ENCODE data around the gene CELA2B. TPM values are rescaled to one million over a fixed set of nuclear protein-coding genes. Genes with fewer than 3 reads are reported as not detected.

The CELA2B gene
- total and polyA plus RNA-seq, 9 of the 15 experiments (the other 6 are each of a cell fraction or from before 2014, with no cell fraction given), result 0.25 to 2.1 (median 0.38) TPM; not detected in 5

GRCh38 chr1:15455522-15455921, 20.4 kb upstream of the CELA2B start:
- peaks cover 16 to 17% of the 10 kb centered on the region in 2 experiments for H3K4me1 ChIP-seq (replicated peaks in 1 of 2; ENCODE audit: control insufficient read depth in 2 of 2, insufficient read depth in 2 of 2, low read length in 2 of 2)
- in situ Hi-C loops (cut with MboI), result no loop called here
- H2AFZ ChIP-seq (ENCODE audit: low read depth, low read length), result no peak overlapping the region
- H3K4me3 ChIP-seq, result no peak overlapping the region
- H3K4me2 ChIP-seq (ENCODE audit: insufficient read depth, low read length), result no peak overlapping the region
- H3K27me3 ChIP-seq (ENCODE audit: control insufficient read depth in 2 of 2, insufficient read depth in 2 of 2, low read length in 2 of 2), result no peaks in the 10 kb centered on the region
- H3K9ac ChIP-seq (ENCODE audit: insufficient read depth in 1 of 2, low read depth in 2 of 2, low read length in 2 of 2), result no peak overlapping the region
- ATAC-seq (no peak), DNase-seq (ENCODE audit: extremely low read depth in 1 of 4, low spot score in 3 of 4) (no peak), FAIRE-seq (peak; percentile 59)
- H4K20me1 ChIP-seq (replicated peaks; ENCODE audit: control insufficient read depth, insufficient read depth, low read length), result no peaks in the 10 kb centered on the region
- intact Hi-C loops (cut with micrococcal nuclease), result no loop called here
- POLR2A ChIA-PET, result interaction anchor here (0.6 kb wide), 1 partner anchor 227 kb away, joined by 3 read pairs; no protein-coding TSS in a partner anchor
- no peak for TF ChIP-seq NFRKB (IDR thresholded peaks at IDR 0.05; ENCODE audit: low read depth)
- 0 out of 2 replicates have a peak, but pooled peaks have one; percentile 6 for TF ChIP-seq ZNF584 (CRISPR knock-in tag; IDR thresholded peaks at IDR 0.05; ENCODE audit: low read depth)
- CTCF ChIA-PET (ENCODE audit: low intra/inter-chr PET ratio), result no interaction called here
- WGBS (ENCODE audit: insufficient coverage, low coverage, missing lambda C conversion rate), result 76% methylated on average over 4 of the region's 6 CpGs
- H3K9me1 ChIP-seq (ENCODE audit: control insufficient read depth, insufficient read depth, low read length), result no peaks in the 10 kb centered on the region
- no TSS peak for BruUV-seq (replicated peaks)
- no peaks in the 10 kb centered on the region for H3K79me2 ChIP-seq (ENCODE audit: control insufficient read depth, insufficient read depth, low read length)
- H3K27ac ChIP-seq (ENCODE audit: extremely low read depth, low read depth, low read length), result no peak overlapping the region
- no peaks in the 10 kb centered on the region for H3K9me3 ChIP-seq (replicated peaks; ENCODE audit: control insufficient read depth, insufficient read depth, low read depth, low read length)
- H3K36me3 ChIP-seq (ENCODE audit: control insufficient read depth, insufficient read depth, low read length), result no peaks in the 10 kb centered on the region

- Histone ChIP-seq H3K4me1 (replicated peaks in 1 of 2; ENCODE audit: control insufficient read depth in 2 of 2, insufficient read depth in 2 of 2, low read length in 2 of 2) (peaks cover 16 to 17% of the 10 kb centered on the region in 2 experiments), H3K79me2 (ENCODE audit: control insufficient read depth, insufficient read depth, low read length) (no peaks in the 10 kb centered on the region), H3K4me2 (ENCODE audit: insufficient read depth, low read length) (peak within 1 kb of the TSS; percentile 48), H3K9me1 (ENCODE audit: control insufficient read depth, insufficient read depth, low read length) (no peaks in the 10 kb centered on the region), H3K9me3 (replicated peaks; ENCODE audit: control insufficient read depth, insufficient read depth, low read depth, low read length) (no peaks in the 10 kb centered on the region), H3K27ac (ENCODE audit: extremely low read depth, low read depth, low read length) (no peak within 1 kb of the TSS), H2AFZ (ENCODE audit: low read depth, low read length) (no peak within 1 kb of the TSS), H4K20me1 (replicated peaks; ENCODE audit: control insufficient read depth, insufficient read depth, low read length) (no peaks in the 10 kb centered on the region), H3K27me3 (ENCODE audit: control insufficient read depth in 2 of 2, insufficient read depth in 2 of 2, low read length in 2 of 2) (no peaks in the 10 kb centered on the region), H3K9ac (ENCODE audit: insufficient read depth in 1 of 2, low read depth in 2 of 2, low read length in 2 of 2) (0 out of 4 replicates have a peak within 1 kb of the TSS, but pooled peaks of 1 of the 2 experiments have one; percentile 26), H3K36me3 (ENCODE audit: control insufficient read depth, insufficient read depth, low read length) (no peaks in the 10 kb centered on the region), H3K4me3 (no peak within 1 kb of the TSS)
- DNase-seq (ENCODE audit: extremely low read depth in 1 of 4, low spot score in 3 of 4), result peak in 1 of 4 experiments; percentile 68
- in situ Hi-C loops (cut with MboI), result no loop called here
- 11% methylated on average over 8 of the region's 8 CpGs for WGBS (ENCODE audit: insufficient coverage, low coverage, missing lambda C conversion rate)
- intact Hi-C loops (cut with micrococcal nuclease), result no loop called here
- ChIA-PET POLR2A (interaction anchor here (0.6 to 1.0 kb wide), 4 partner anchors 9 to 226 kb away, joined by 3 to 5 read pairs (median 3); no protein-coding TSS in a partner anchor), CTCF (ENCODE audit: low intra/inter-chr PET ratio) (interaction anchor here (0.7 kb wide), 1 partner anchor 11 kb away, joined by 3 read pairs; no protein-coding TSS in a partner anchor)
- FAIRE-seq, result peak; percentile 89
- BruUV-seq (replicated peaks), result no TSS peak
- ATAC-seq, result peak; percentile 73
- TF ChIP-seq BHLHE40 (IDR thresholded peaks at IDR 0.05; ENCODE audit: low read length) (0 out of 2 replicates have a peak, but pooled peaks have one; percentile 5), FOXA1 (IDR thresholded peaks at IDR 0.05; ENCODE audit: borderline replicate concordance) (no peak), RCOR1 (IDR thresholded peaks at IDR 0.05; ENCODE audit: borderline replicate concordance in 1 of 2, low read depth in 2 of 2, low read length in 2 of 2) (peak; percentile 27 to 88; a peak in 2 of 4 replicates), DPF2 (IDR thresholded peaks at IDR 0.05) (peak; percentile 56), EP300 (IDR thresholded peaks at IDR 0.05; ENCODE audit: low read length) (peak; percentile 49; the same call in 1 of the 2 replicates), SMARCE1 (IDR thresholded peaks at IDR 0.05) (peak; percentile 73; the same call in 1 of the 2 replicates), CBFA2T2 (conservative IDR thresholded peaks at IDR 0.05) (peak; percentile 39), ZNF197 (CRISPR knock-in tag; IDR thresholded peaks at IDR 0.05; ENCODE audit: low read depth) (no peak), CBFA2T3 (IDR thresholded peaks at IDR 0.05) (peak; percentile 52; the same call in 1 of the 2 replicates), THAP12 (CRISPR knock-in tag; IDR thresholded peaks at IDR 0.05) (no peak), SMARCA4 (IDR thresholded peaks at IDR 0.05) (peak; percentile 60; the same call in 1 of the 2 replicates)
Observed at GRCh38 chr1:15456313-15456954, 19.5 kb upstream of the CELA2B start, which contains the start of gene CELA2A. TSS of gene CELA2A (plus strand) at chr1:15456732. CDS start at chr1:15456754, 22 bp downstream.
